ENCODE measurements around the gene RBBP8NL. TPM values are rescaled to one million over a fixed set of nuclear protein-coding genes. Genes with fewer than 3 reads are reported as not detected.

Gene RBBP8NL
- total RNA-seq, 1 experiment from 2014 or later, result 1.5 TPM

DNA sequence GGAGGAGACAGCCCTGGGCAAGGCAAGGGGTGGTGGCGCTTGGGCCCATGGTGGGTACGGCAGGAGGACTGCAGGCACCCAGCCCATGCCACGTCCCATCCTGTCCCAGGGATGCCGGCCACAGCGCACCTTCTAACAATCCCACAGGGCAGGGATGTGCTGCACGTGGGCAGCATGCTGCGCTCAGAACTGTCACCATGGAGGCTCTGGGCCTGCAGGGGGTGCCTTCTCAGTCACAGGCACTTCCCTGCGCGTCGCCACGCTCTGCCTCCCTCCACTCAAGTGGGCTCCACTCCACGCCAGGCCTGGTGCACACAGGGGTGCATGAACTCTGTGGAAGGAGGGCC, 22.6 kb downstream of the RBBP8NL start:
- no peak for DNase-seq (ENCODE audit: low spot score)
- no peak for ATAC-seq
- H3K9me3 Mint-ChIP-seq, result no peaks in the 10 kb centered on the region
- POLR2A ChIA-PET, result no interaction called here
- H3K36me3 Mint-ChIP-seq, result no peaks in the 10 kb centered on the region
- TF ChIP-seq, protein P1, sequence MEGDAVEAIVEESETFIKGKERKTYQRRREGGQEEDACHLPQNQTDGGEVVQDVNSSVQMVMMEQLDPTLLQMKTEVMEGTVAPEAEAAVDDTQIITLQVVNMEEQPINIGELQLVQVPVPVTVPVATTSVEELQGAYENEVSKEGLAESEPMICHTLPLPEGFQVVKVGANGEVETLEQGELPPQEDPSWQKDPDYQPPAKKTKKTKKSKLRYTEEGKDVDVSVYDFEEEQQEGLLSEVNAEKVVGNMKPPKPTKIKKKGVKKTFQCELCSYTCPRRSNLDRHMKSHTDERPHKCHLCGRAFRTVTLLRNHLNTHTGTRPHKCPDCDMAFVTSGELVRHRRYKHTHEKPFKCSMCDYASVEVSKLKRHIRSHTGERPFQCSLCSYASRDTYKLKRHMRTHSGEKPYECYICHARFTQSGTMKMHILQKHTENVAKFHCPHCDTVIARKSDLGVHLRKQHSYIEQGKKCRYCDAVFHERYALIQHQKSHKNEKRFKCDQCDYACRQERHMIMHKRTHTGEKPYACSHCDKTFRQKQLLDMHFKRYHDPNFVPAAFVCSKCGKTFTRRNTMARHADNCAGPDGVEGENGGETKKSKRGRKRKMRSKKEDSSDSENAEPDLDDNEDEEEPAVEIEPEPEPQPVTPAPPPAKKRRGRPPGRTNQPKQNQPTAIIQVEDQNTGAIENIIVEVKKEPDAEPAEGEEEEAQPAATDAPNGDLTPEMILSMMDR (IDR thresholded peaks at IDR 0.05), result no peak
- TF ChIP-seq, protein P2, sequence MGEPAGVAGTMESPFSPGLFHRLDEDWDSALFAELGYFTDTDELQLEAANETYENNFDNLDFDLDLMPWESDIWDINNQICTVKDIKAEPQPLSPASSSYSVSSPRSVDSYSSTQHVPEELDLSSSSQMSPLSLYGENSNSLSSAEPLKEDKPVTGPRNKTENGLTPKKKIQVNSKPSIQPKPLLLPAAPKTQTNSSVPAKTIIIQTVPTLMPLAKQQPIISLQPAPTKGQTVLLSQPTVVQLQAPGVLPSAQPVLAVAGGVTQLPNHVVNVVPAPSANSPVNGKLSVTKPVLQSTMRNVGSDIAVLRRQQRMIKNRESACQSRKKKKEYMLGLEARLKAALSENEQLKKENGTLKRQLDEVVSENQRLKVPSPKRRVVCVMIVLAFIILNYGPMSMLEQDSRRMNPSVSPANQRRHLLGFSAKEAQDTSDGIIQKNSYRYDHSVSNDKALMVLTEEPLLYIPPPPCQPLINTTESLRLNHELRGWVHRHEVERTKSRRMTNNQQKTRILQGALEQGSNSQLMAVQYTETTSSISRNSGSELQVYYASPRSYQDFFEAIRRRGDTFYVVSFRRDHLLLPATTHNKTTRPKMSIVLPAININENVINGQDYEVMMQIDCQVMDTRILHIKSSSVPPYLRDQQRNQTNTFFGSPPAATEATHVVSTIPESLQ (CRISPR knock-in tag; IDR thresholded peaks at IDR 0.05), result no peak
- TF ChIP-seq, protein P3, sequence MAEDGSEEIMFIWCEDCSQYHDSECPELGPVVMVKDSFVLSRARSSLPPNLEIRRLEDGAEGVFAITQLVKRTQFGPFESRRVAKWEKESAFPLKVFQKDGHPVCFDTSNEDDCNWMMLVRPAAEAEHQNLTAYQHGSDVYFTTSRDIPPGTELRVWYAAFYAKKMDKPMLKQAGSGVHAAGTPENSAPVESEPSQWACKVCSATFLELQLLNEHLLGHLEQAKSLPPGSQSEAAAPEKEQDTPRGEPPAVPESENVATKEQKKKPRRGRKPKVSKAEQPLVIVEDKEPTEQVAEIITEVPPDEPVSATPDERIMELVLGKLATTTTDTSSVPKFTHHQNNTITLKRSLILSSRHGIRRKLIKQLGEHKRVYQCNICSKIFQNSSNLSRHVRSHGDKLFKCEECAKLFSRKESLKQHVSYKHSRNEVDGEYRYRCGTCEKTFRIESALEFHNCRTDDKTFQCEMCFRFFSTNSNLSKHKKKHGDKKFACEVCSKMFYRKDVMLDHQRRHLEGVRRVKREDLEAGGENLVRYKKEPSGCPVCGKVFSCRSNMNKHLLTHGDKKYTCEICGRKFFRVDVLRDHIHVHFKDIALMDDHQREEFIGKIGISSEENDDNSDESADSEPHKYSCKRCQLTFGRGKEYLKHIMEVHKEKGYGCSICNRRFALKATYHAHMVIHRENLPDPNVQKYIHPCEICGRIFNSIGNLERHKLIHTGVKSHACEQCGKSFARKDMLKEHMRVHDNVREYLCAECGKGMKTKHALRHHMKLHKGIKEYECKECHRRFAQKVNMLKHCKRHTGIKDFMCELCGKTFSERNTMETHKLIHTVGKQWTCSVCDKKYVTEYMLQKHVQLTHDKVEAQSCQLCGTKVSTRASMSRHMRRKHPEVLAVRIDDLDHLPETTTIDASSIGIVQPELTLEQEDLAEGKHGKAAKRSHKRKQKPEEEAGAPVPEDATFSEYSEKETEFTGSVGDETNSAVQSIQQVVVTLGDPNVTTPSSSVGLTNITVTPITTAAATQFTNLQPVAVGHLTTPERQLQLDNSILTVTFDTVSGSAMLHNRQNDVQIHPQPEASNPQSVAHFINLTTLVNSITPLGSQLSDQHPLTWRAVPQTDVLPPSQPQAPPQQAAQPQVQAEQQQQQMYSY (CRISPR knock-in tag; IDR thresholded peaks at IDR 0.05), result no peak
- TF ChIP-seq, protein P4, sequence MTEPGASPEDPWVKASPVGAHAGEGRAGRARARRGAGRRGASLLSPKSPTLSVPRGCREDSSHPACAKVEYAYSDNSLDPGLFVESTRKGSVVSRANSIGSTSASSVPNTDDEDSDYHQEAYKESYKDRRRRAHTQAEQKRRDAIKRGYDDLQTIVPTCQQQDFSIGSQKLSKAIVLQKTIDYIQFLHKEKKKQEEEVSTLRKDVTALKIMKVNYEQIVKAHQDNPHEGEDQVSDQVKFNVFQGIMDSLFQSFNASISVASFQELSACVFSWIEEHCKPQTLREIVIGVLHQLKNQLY (CRISPR knock-in tag; IDR thresholded peaks at IDR 0.05), result no peak
- TF ChIP-seq, protein P5, sequence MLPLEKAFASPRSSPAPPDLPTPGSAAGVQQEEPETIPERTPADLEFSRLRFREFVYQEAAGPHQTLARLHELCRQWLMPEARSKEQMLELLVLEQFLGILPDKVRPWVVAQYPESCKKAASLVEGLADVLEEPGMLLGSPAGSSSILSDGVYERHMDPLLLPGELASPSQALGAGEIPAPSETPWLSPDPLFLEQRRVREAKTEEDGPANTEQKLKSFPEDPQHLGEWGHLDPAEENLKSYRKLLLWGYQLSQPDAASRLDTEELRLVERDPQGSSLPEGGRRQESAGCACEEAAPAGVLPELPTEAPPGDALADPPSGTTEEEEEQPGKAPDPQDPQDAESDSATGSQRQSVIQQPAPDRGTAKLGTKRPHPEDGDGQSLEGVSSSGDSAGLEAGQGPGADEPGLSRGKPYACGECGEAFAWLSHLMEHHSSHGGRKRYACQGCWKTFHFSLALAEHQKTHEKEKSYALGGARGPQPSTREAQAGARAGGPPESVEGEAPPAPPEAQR (CRISPR knock-in tag; IDR thresholded peaks at IDR 0.05), result no peak
- TF ChIP-seq NR3C1 (CRISPR knock-in tag; conservative IDR thresholded peaks at IDR 0.05; ENCODE audit: low read depth), result no peak
- TF ChIP-seq, protein P6, sequence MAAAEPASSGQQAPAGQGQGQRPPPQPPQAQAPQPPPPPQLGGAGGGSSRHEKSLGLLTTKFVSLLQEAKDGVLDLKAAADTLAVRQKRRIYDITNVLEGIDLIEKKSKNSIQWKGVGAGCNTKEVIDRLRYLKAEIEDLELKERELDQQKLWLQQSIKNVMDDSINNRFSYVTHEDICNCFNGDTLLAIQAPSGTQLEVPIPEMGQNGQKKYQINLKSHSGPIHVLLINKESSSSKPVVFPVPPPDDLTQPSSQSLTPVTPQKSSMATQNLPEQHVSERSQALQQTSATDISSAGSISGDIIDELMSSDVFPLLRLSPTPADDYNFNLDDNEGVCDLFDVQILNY (CRISPR knock-in tag; IDR thresholded peaks at IDR 0.05), result no peak
- TF ChIP-seq, protein P7, sequence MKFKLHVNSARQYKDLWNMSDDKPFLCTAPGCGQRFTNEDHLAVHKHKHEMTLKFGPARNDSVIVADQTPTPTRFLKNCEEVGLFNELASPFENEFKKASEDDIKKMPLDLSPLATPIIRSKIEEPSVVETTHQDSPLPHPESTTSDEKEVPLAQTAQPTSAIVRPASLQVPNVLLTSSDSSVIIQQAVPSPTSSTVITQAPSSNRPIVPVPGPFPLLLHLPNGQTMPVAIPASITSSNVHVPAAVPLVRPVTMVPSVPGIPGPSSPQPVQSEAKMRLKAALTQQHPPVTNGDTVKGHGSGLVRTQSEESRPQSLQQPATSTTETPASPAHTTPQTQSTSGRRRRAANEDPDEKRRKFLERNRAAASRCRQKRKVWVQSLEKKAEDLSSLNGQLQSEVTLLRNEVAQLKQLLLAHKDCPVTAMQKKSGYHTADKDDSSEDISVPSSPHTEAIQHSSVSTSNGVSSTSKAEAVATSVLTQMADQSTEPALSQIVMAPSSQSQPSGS (CRISPR knock-in tag; IDR thresholded peaks at IDR 0.05; ENCODE audit: borderline replicate concordance, low read depth), result no peak
- TF ChIP-seq ZNF263 (CRISPR knock-in tag; IDR thresholded peaks at IDR 0.05; ENCODE audit: low read depth), result no peak
- no peak for TF ChIP-seq KAT7 (CRISPR knock-in tag; IDR thresholded peaks at IDR 0.05; ENCODE audit: borderline replicate concordance)
- H3K27ac Mint-ChIP-seq, result no peak overlapping the region
- peaks cover 5% of the 10 kb centered on the region for H3K27me3 Mint-ChIP-seq (ENCODE audit: low read depth)
- H3K4me1 Mint-ChIP-seq, result peaks cover 15% of the 10 kb centered on the region
- CTCF ChIA-PET, result interaction anchor here (1.0 to 1.9 kb wide), 8 partner anchors 9 to 103 kb away, joined by 3 to 10 read pairs (median 6); partner anchors contain the start of gene RBBP8NL
- H3K4me3 Mint-ChIP-seq, result no peak overlapping the region

DNA sequence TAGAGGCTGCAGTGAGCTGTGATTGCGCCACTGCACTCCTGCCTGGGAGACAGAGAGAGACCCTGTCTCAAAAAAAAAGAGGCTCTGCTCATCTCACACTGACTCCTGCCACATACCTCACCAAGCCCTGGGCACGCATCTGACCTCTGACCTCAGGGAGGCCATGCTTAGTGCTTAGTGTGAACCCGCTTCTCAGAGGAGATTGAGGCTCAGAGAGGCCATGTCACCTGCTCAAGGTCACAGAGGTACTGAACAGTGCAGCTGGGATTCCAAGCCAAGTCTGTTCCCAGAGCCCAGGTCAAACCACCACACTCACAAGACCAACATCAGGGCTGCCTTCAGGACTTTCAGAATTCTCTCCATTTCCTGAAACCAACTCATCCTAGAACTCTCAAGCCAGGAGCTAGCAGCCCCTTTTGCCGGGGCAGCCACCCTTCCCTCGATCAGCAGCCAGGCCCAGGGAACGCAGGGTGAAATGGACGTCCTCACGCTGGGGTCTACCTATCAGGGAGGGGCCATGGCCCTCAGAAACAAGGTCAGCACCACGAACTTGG, 23.1 kb downstream of the RBBP8NL start:
- DNase-seq (ENCODE audit: low spot score) (no peak), ATAC-seq (no peak)
- POLR2A ChIA-PET, result no interaction called here
- Mint-ChIP-seq H3K4me3 (no peak overlapping the region), H3K36me3 (no peaks in the 10 kb centered on the region), H3K9me3 (no peaks in the 10 kb centered on the region), H3K4me1 (peaks cover 15% of the 10 kb centered on the region), H3K27ac (0 out of 2 replicates have a peak overlapping the region, but pooled peaks have one; percentile 33), H3K27me3 (ENCODE audit: low read depth) (no peaks in the 10 kb centered on the region)
- CTCF ChIA-PET, result no interaction called here
- no peak for TF ChIP-seq ESRRA (CRISPR knock-in tag; IDR thresholded peaks at IDR 0.05; ENCODE audit: borderline replicate concordance)
- no peak for TF ChIP-seq CREM (CRISPR knock-in tag; IDR thresholded peaks at IDR 0.05)
- TF ChIP-seq ZNF232 (CRISPR knock-in tag; IDR thresholded peaks at IDR 0.05), result no peak
- TF ChIP-seq ZNF138 (CRISPR knock-in tag; conservative IDR thresholded peaks at IDR 0.05), result no peak
- TF ChIP-seq, protein P8, sequence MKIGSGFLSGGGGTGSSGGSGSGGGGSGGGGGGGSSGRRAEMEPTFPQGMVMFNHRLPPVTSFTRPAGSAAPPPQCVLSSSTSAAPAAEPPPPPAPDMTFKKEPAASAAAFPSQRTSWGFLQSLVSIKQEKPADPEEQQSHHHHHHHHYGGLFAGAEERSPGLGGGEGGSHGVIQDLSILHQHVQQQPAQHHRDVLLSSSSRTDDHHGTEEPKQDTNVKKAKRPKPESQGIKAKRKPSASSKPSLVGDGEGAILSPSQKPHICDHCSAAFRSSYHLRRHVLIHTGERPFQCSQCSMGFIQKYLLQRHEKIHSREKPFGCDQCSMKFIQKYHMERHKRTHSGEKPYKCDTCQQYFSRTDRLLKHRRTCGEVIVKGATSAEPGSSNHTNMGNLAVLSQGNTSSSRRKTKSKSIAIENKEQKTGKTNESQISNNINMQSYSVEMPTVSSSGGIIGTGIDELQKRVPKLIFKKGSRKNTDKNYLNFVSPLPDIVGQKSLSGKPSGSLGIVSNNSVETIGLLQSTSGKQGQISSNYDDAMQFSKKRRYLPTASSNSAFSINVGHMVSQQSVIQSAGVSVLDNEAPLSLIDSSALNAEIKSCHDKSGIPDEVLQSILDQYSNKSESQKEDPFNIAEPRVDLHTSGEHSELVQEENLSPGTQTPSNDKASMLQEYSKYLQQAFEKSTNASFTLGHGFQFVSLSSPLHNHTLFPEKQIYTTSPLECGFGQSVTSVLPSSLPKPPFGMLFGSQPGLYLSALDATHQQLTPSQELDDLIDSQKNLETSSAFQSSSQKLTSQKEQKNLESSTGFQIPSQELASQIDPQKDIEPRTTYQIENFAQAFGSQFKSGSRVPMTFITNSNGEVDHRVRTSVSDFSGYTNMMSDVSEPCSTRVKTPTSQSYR (CRISPR knock-in tag; IDR thresholded peaks at IDR 0.05), result no peak
- TF ChIP-seq ETV6 (CRISPR knock-in tag; IDR thresholded peaks at IDR 0.05), result no peak
- TF ChIP-seq TCF7 (CRISPR knock-in tag; IDR thresholded peaks at IDR 0.05; ENCODE audit: low read depth), result no peak

Measured in WTC11 (cell line).